Prostate gland (tissue), 2 donors: ENCODE measurements around the gene FRYL.

Source experiments
- POLR2AphosphoS5 ChIP-seq: sonication (generic); formaldehyde crosslinking; IDR thresholded peaks from one replicate; pipeline ENCODE4 v1.6.1; 2017; ENCODE audit warnings: antibody characterized with exemption
- TF ChIP-seq, protein P1 (sequence below), 4 experiments: fragments of 200-600 bp in 2 of 4; fragments of 450-650 bp in 2 of 4; sonication (generic) in 2 of 4; IDR thresholded peaks; 1 replicate in 3 of 4; 2 replicates in 1 of 4; pipeline ENCODE4 v1.5.1; 2016 to 2019; ENCODE audit warnings: antibody characterized with exemption in 4 of 4, mild to moderate bottlenecking in 2 of 4, moderate library complexity in 2 of 4

DNA sequence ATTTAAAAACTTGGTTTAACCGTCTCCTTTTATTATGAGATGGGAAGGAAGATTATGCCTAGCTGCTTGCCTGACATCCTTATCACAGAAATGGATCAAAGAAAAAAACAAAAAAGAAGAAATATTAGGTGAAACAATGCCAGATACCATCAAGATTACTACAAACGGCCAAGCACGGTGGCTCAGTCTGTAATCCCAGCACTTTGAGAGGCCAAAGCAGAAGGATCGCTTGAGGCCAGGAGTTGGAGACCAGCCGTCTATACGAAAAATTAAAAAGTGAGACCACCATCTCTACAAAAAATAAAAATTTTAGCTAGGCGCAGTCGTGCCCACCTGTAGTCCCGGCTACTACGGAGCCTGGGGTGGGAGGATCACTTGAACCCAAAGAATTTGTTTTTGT lies 2.3 kb downstream of the FRYL start:
- TF ChIP-seq, protein P1, sequence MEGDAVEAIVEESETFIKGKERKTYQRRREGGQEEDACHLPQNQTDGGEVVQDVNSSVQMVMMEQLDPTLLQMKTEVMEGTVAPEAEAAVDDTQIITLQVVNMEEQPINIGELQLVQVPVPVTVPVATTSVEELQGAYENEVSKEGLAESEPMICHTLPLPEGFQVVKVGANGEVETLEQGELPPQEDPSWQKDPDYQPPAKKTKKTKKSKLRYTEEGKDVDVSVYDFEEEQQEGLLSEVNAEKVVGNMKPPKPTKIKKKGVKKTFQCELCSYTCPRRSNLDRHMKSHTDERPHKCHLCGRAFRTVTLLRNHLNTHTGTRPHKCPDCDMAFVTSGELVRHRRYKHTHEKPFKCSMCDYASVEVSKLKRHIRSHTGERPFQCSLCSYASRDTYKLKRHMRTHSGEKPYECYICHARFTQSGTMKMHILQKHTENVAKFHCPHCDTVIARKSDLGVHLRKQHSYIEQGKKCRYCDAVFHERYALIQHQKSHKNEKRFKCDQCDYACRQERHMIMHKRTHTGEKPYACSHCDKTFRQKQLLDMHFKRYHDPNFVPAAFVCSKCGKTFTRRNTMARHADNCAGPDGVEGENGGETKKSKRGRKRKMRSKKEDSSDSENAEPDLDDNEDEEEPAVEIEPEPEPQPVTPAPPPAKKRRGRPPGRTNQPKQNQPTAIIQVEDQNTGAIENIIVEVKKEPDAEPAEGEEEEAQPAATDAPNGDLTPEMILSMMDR (IDR thresholded peaks at IDR 0.05): no peak
- no peak for TF ChIP-seq POLR2AphosphoS5
